ENCODE results near the gene SPP1. TPM values are rescaled to one million over a fixed set of nuclear protein-coding genes. Genes with fewer than 3 reads are reported as not detected.

The SPP1 gene
- total RNA-seq, 1 experiment from 2014 or later: 4.1 TPM

GRCh38 chr4:88005946-88006345 lies 30.4 kb downstream of the SPP1 start:
- H3K4me1 ChIP-seq (ENCODE audit: control insufficient read depth in 1 of 2, insufficient read depth in 2 of 2, low read length in 2 of 2): peaks cover 5 to 18% of the 10 kb centered on the region in 2 experiments; a peak in 3 of 4 replicates
- intact Hi-C loops (cut with micrococcal nuclease): no loop called here
- POLR2A ChIA-PET: no interaction called here
- H3K9ac ChIP-seq (ENCODE audit: low read length): no peak overlapping the region
- no peaks in the 10 kb centered on the region for H3K9me3 ChIP-seq (ENCODE audit: control insufficient read depth in 1 of 2, insufficient read depth in 1 of 2, low read depth in 1 of 2, low read length in 2 of 2)
- H2AFZ ChIP-seq (ENCODE audit: low read depth, low read length, poor library complexity, severe bottlenecking): no peak overlapping the region
- no peaks in the 10 kb centered on the region for H3K36me3 ChIP-seq (ENCODE audit: control insufficient read depth in 1 of 2, insufficient read depth in 2 of 2, low read length in 2 of 2)
- H4K20me1 ChIP-seq (ENCODE audit: insufficient read depth): no peaks in the 10 kb centered on the region; the same call in 1 of the 2 replicates
- no peak for TF ChIP-seq EZH2phosphoT487 (IDR thresholded peaks at IDR 0.05; ENCODE audit: borderline replicate concordance)
- TF ChIP-seq ZBTB33 (IDR thresholded peaks at IDR 0.05; ENCODE audit: extremely low read depth, insufficient replicate concordance, low read length): no peak
- TF ChIP-seq MAX (IDR thresholded peaks at IDR 0.05): no peak
- no peak for TF ChIP-seq FOSL1 (IDR thresholded peaks at IDR 0.05; ENCODE audit: low read depth)
- BruUV-seq (replicated peaks): no TSS peak
- H3K27ac ChIP-seq (ENCODE audit: low read depth, low read length): no peak overlapping the region
- RAD21 ChIA-PET (ENCODE audit: low non-redundant PET in 1 of 2, low total read pairs in 2 of 2, uncharacterized antibody in 2 of 2, unreplicated experiment in 2 of 2): no interaction called here
- H3K27me3 ChIP-seq (ENCODE audit: insufficient read depth, low read length): no peaks in the 10 kb centered on the region
- no peak overlapping the region for H3K4me3 ChIP-seq (replicated peaks in 1 of 2; ENCODE audit: low read depth in 1 of 2, low read length in 2 of 2)
- CTCF ChIA-PET: interaction anchor here (1.4 kb wide), 1 partner anchor 27 kb away, joined by 3 read pairs; no protein-coding TSS in a partner anchor
- H3K9me2 ChIP-seq (ENCODE audit: insufficient read depth): no peaks in the 10 kb centered on the region
- H3K4me2 ChIP-seq (ENCODE audit: low read length): no peak overlapping the region
- peaks cover 29% of the 10 kb centered on the region for H3K79me2 ChIP-seq (ENCODE audit: insufficient read depth, low read length)
- no peak for ATAC-seq
- no peak for DNase-seq (ENCODE audit: low read depth, low spot score)

- no peak for DNase-seq (ENCODE audit: low read depth, low spot score)
- Histone ChIP-seq H4K20me1 (ENCODE audit: insufficient read depth) (no peaks in the 10 kb centered on the region; the same call in 1 of the 2 replicates), H3K4me1 (ENCODE audit: control insufficient read depth in 1 of 2, insufficient read depth in 2 of 2, low read length in 2 of 2) (peaks cover 5 to 18% of the 10 kb centered on the region in 2 experiments; a peak in 3 of 4 replicates), H3K79me2 (ENCODE audit: insufficient read depth, low read length) (peaks cover 37% of the 10 kb centered on the region), H3K9ac (ENCODE audit: low read length) (peak overlapping the region; percentile 37; the same call in 1 of the 2 replicates), H2AFZ (ENCODE audit: low read depth, low read length, poor library complexity, severe bottlenecking) (no peak overlapping the region), H3K27me3 (ENCODE audit: insufficient read depth, low read length) (no peaks in the 10 kb centered on the region), H3K9me3 (ENCODE audit: control insufficient read depth in 1 of 2, insufficient read depth in 1 of 2, low read depth in 1 of 2, low read length in 2 of 2) (no peaks in the 10 kb centered on the region), H3K27ac (ENCODE audit: low read depth, low read length) (no peak overlapping the region; the same call in 1 of the 2 replicates), H3K4me3 (replicated peaks in 1 of 2; ENCODE audit: low read depth in 1 of 2, low read length in 2 of 2) (peak overlapping the region; percentile 26 to 73), H3K36me3 (ENCODE audit: control insufficient read depth in 1 of 2, insufficient read depth in 2 of 2, low read length in 2 of 2) (no peaks in the 10 kb centered on the region), H3K9me2 (ENCODE audit: insufficient read depth) (no peaks in the 10 kb centered on the region), H3K4me2 (ENCODE audit: low read length) (peak overlapping the region; percentile 85)
- ChIA-PET RAD21 (ENCODE audit: low non-redundant PET in 1 of 2, low total read pairs in 2 of 2, uncharacterized antibody in 2 of 2, unreplicated experiment in 2 of 2) (no interaction called here), CTCF (interaction anchor here (1.4 kb wide), 1 partner anchor 26 kb away, joined by 3 read pairs; no protein-coding TSS in a partner anchor), POLR2A (no interaction called here)
- BruUV-seq (replicated peaks): no TSS peak
- intact Hi-C loops (cut with micrococcal nuclease): no loop called here
- no peak for ATAC-seq
- TF ChIP-seq ELF1 (IDR thresholded peaks at IDR 0.05; ENCODE audit: borderline replicate concordance, low read depth) (no peak), TCF7L2 (IDR thresholded peaks at IDR 0.05; ENCODE audit: borderline replicate concordance, extremely low read depth, insufficient read depth, insufficient read length) (no peak), EZH2 (IDR thresholded peaks at IDR 0.05) (no peak), POLR2A (IDR thresholded peaks at IDR 0.05; ENCODE audit: borderline replicate concordance, extremely low read depth, insufficient read depth, insufficient read length) (no peak), ZNF274 (IDR thresholded peaks at IDR 0.05; ENCODE audit: low read depth, low read length) (no peak), POLR2AphosphoS5 (IDR thresholded peaks at IDR 0.05; ENCODE audit: low read depth, low read length) (no peak), REST (IDR thresholded peaks at IDR 0.05; ENCODE audit: low read depth) (no peak), YY1 (IDR thresholded peaks at IDR 0.05; ENCODE audit: extremely low read depth, insufficient replicate concordance, low read depth, low read length) (no peak)
These were observed 31.4 kb downstream of the SPP1 start for GRCh38 chr4:88006956-88007303.
